ENCODE data around the gene ORM2. TPM values are rescaled to one million over a fixed set of nuclear protein-coding genes. Genes with fewer than 3 reads are reported as not detected.

ORM2 gene
- polyA plus RNA-seq, 3 donors: 0.30 to 0.33 TPM; not detected in 1

DNA sequence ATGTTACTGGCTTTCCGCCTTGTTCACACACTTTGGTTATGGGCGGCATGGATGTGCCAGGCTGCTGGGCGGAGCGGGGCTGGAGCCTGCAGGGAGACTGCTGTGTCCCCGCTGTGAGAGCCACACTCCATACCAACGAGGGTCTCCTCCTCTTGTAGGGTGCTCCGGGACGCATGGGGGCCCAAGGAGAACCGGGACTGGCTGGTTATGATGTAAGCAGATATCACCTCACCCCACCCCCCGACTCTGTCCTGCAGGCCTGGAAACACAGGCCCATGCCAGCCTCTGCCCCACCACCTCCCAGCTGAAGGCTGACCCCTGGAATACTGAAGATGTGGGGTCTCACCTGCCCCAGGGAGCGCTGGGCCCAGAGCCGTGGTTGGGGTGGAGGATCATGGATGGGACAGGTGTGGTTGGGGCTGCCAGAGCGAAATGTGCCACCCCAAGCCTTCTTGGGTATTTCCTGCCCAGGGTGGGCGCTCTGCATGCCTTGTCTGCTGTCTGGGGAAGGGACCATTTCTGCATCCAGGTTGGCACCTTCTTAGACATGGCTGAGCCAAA is 46.0 kb upstream of the ORM2 start:
- H3K79me2 ChIP-seq (ENCODE audit: insufficient read depth, low read length): no peaks in the 10 kb centered on the region
- no peaks in the 10 kb centered on the region for H3K9me3 ChIP-seq (replicated peaks in 1 of 2; ENCODE audit: control insufficient read depth in 1 of 2, insufficient read depth in 1 of 2, low read length in 2 of 2)
- Mint-ChIP-seq H3K27ac (no peak overlapping the region), H3K4me1 (peaks cover 5% of the 10 kb centered on the region), H3K4me3 (no peak overlapping the region), H3K27me3 (ENCODE audit: low read depth in 3 of 3) (peaks cover 8 to 9% (median 8%) of the 10 kb centered on the region in 3 donors), H3K9me3 (peaks cover 0 to 3% (median 0%) of the 10 kb centered on the region in 7 donors), H3K36me3 (no peaks in the 10 kb centered on the region)
- H3K36me3 ChIP-seq (replicated peaks in 1 of 2; ENCODE audit: control insufficient read depth in 1 of 2, insufficient read depth in 2 of 2, low read length in 2 of 2): no peaks in the 10 kb centered on the region
- no peak overlapping the region for H3K4me3 ChIP-seq (replicated peaks in 1 of 3; ENCODE audit: low read depth in 2 of 3, low read length in 3 of 3)
- no peaks in the 10 kb centered on the region for H4K20me1 ChIP-seq (ENCODE audit: insufficient read depth, low read length)
- intact Hi-C loops (cut with micrococcal nuclease): no loop called here
- no peak for DNase-seq
- H3K27me3 ChIP-seq (ENCODE audit: control insufficient read depth in 2 of 2, insufficient read depth in 2 of 2, low read length in 2 of 2): no peaks in the 10 kb centered on the region
- no peak overlapping the region for H2AFZ ChIP-seq (ENCODE audit: insufficient read depth, low read depth, low read length, poor library complexity, severe bottlenecking)
- peaks cover 4% of the 10 kb centered on the region in 2 donors for H3K4me1 ChIP-seq (ENCODE audit: control insufficient read depth in 1 of 2, insufficient read depth in 2 of 2, low read length in 2 of 2)
- TF ChIP-seq, protein P1, sequence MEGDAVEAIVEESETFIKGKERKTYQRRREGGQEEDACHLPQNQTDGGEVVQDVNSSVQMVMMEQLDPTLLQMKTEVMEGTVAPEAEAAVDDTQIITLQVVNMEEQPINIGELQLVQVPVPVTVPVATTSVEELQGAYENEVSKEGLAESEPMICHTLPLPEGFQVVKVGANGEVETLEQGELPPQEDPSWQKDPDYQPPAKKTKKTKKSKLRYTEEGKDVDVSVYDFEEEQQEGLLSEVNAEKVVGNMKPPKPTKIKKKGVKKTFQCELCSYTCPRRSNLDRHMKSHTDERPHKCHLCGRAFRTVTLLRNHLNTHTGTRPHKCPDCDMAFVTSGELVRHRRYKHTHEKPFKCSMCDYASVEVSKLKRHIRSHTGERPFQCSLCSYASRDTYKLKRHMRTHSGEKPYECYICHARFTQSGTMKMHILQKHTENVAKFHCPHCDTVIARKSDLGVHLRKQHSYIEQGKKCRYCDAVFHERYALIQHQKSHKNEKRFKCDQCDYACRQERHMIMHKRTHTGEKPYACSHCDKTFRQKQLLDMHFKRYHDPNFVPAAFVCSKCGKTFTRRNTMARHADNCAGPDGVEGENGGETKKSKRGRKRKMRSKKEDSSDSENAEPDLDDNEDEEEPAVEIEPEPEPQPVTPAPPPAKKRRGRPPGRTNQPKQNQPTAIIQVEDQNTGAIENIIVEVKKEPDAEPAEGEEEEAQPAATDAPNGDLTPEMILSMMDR (IDR thresholded peaks at IDR 0.05): no peak
- H3K4me2 ChIP-seq (replicated peaks; ENCODE audit: extremely low read depth, low read length, poor library complexity, severe bottlenecking): no peak overlapping the region
- 92% methylated on average over 12 of the region's 14 CpGs for WGBS (ENCODE audit: insufficient coverage)
- H3K9ac ChIP-seq (ENCODE audit: insufficient read depth, low read length, poor library complexity, severe bottlenecking): no peak overlapping the region
- H3K27ac ChIP-seq (ENCODE audit: low read depth in 1 of 2, low read length in 2 of 2): no peak overlapping the region

DNA sequence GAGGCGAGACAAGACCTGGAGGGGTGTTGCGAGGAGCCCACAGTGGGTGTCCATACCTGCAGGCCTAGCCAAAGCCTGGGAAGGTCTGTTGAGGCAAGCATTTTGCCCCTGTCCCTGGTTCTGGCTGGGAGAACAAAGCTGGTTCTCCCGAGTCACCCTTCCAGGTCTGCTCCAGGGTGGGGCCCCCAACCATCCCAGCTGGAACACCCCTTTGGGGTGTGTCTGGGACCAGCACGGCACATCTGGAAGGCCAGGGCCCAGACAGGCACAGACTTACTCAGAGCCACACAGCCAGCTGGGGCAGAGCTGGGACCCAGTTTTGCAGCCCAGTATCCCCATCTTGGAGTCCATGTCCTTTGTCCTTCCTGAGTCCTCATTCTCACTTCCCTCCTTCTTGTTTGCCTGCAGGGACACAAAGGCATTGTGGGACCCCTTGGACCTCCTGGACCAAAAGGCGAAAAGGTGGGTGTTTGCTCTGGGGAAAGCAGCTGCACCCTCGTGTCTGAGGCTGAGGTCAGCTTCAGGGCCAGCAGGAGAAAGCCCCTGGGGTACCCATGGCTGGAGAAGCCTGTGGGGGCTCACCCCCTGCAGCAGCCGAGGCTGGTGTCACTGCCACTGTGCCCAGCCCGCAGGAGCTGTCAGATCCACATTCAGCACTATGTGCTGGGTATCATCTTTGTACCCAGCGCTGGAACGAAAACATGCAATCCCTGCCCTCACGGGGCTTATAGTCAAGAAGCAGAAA is 45.2 kb upstream of the ORM2 start:
- peaks cover 8 to 9% (median 8%) of the 10 kb centered on the region in 3 donors for H3K27me3 Mint-ChIP-seq (ENCODE audit: low read depth in 3 of 3)

More for the DNA sequence above, 45.2 kb upstream of the ORM2 start:
- peaks cover 5% of the 10 kb centered on the region for H3K4me1 Mint-ChIP-seq
- H3K36me3 Mint-ChIP-seq: no peaks in the 10 kb centered on the region
- WGBS (ENCODE audit: insufficient coverage): 96% methylated on average over 11 of the region's 11 CpGs
- peaks cover 4% of the 10 kb centered on the region in 2 donors for H3K4me1 ChIP-seq (ENCODE audit: control insufficient read depth in 1 of 2, insufficient read depth in 2 of 2, low read length in 2 of 2)
- no peak overlapping the region for H3K27ac ChIP-seq (ENCODE audit: low read depth in 1 of 2, low read length in 2 of 2)
- no peak overlapping the region for H3K4me2 ChIP-seq (replicated peaks; ENCODE audit: extremely low read depth, low read length, poor library complexity, severe bottlenecking)
- TF ChIP-seq, protein P1 (IDR thresholded peaks at IDR 0.05): no peak
- DNase-seq: no peak
- intact Hi-C loops (cut with micrococcal nuclease): no loop called here
- peak overlapping the region in 1 of 7 donors; percentile 41 for H3K27ac Mint-ChIP-seq
- no peak overlapping the region for H3K4me3 Mint-ChIP-seq
- H3K9me3 ChIP-seq (replicated peaks in 1 of 2; ENCODE audit: control insufficient read depth in 1 of 2, insufficient read depth in 1 of 2, low read length in 2 of 2): no peaks in the 10 kb centered on the region
- H3K9ac ChIP-seq (ENCODE audit: insufficient read depth, low read length, poor library complexity, severe bottlenecking): no peak overlapping the region
- H3K79me2 ChIP-seq (ENCODE audit: insufficient read depth, low read length): no peaks in the 10 kb centered on the region
- no peaks in the 10 kb centered on the region for H4K20me1 ChIP-seq (ENCODE audit: insufficient read depth, low read length)
- no peaks in the 10 kb centered on the region for H3K27me3 ChIP-seq (ENCODE audit: control insufficient read depth in 2 of 2, insufficient read depth in 2 of 2, low read length in 2 of 2)
- no peak overlapping the region for H3K4me3 ChIP-seq (replicated peaks in 1 of 3; ENCODE audit: low read depth in 2 of 3, low read length in 3 of 3)
- H3K36me3 ChIP-seq (replicated peaks in 1 of 2; ENCODE audit: control insufficient read depth in 1 of 2, insufficient read depth in 2 of 2, low read length in 2 of 2): no peaks in the 10 kb centered on the region
- H2AFZ ChIP-seq (ENCODE audit: insufficient read depth, low read depth, low read length, poor library complexity, severe bottlenecking): no peak overlapping the region
- peaks cover 0 to 3% (median 0%) of the 10 kb centered on the region in 7 donors for H3K9me3 Mint-ChIP-seq

Measured in CD14-positive monocyte (primary cell).